ENCODE results near the gene PIM2. TPM values are rescaled to one million over a fixed set of nuclear protein-coding genes. Genes with fewer than 3 reads are reported as not detected.
"Not testable (repeated sequence)": the region's sequence is repeated elsewhere in the genome, so short reads cannot be mapped to it uniquely, and the experiment has no call there.

The PIM2 gene
- total RNA-seq, 1 donor from 2014 or later = 3.0 TPM

DNA sequence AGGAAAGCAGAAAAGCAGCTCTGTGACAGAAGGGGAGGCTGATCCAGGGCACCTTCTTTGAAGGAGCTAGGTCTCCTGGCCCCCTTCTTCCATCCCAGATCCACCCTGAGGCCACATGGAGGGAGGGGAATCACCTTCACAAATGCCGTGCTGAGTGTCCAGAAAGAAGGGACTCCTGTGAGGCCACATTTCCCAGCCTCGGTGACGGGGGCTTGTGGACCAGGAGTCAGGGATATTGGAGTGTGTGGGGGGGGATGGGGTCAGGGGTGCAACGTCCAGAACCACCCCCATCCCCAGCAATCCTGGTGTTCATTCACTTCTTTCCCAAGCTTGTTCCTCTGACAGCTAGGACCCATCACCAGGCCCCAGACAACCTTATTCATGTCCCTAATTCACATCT lies 25.9 kb downstream of the PIM2 start:
- DNase-seq (no peak), ATAC-seq (ENCODE audit: poor library complexity) (no peak)
- intact Hi-C loops (cut with DNase I) = loop anchor here (10.0 kb wide), 1 partner anchor 88 kb away; the partner anchor contains the start of gene HDAC6

DNA sequence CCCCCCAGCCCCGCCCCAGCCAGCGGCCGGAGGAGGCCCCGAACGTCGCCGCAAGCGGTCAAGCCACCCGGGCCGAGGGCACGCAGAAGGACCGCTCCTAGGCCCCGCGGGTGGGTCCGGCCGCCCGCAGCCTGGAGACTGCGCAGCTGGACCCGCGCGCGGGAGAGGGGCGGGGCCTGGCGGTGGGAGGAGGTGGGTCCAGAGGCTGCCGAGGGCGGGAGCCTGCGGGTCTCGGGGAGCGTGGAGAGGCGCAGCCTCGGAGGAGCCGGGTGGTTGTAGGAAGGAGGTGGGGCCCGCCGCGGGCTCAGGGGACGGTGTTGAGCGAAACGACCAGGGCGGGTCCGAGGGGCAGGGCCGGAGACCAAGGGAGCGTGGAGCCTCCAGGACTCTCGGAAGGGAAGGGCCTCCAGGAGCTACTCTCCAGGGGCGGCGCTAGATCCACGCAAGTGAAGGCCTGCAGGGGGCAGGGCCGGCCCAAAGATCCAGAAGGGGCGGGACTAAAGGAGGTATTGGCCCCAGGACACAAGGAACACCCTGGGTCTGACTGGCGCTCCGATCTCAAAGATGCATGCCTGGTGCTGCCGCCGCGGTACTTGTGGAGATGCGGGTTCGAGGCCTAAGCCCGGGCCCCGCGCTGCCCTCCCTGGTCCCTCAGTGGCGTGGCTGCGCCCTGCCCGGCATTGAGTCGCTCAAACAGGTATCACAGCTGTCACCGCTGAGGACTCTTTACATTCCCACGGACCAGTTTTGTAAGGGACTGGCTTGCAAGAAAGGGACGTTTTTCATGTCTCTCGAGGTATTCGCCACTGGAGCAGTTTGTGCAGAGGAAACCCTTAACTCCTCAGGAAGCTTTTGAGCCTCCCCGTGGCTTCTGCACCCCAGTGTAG lies 27.2 kb downstream of the PIM2 start:
- intact Hi-C loops (cut with DNase I) = loop anchor here (10.0 kb wide), 1 partner anchor 87 kb away; the partner anchor contains the start of gene HDAC6
- ATAC-seq (ENCODE audit: poor library complexity) (peak; percentile 97), DNase-seq (peak; percentile 91)

DNA sequence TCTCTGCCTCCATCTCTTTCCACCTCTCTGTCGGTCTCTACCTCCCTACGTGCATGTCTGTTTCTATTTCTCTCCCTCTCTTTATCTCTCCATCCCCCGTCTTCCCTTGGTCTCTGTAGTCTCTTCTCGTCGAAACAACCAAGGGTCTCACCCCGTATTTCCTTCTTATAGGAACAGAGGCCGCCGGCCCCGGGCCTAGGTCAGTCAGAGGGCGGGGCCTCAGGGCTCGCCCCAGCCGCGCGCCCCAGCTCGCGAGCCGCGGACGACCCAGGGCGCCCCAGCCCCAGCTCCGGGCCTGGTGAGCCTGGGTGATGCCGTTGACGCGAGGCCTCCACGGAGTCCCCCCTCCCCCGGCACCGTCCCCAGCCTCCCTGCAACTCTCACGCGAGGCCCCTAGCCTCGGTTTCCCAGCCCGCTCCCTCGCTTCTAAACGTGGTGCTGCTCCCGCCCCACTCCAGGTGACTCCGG lies 27.9 kb downstream of the PIM2 start:
- intact Hi-C loops (cut with DNase I) = loop anchor here (10.0 kb wide), 1 partner anchor 86 kb away; the partner anchor contains the start of gene HDAC6
- peak; percentile 49 for DNase-seq
- ATAC-seq (ENCODE audit: poor library complexity) = peak; percentile 65

DNA sequence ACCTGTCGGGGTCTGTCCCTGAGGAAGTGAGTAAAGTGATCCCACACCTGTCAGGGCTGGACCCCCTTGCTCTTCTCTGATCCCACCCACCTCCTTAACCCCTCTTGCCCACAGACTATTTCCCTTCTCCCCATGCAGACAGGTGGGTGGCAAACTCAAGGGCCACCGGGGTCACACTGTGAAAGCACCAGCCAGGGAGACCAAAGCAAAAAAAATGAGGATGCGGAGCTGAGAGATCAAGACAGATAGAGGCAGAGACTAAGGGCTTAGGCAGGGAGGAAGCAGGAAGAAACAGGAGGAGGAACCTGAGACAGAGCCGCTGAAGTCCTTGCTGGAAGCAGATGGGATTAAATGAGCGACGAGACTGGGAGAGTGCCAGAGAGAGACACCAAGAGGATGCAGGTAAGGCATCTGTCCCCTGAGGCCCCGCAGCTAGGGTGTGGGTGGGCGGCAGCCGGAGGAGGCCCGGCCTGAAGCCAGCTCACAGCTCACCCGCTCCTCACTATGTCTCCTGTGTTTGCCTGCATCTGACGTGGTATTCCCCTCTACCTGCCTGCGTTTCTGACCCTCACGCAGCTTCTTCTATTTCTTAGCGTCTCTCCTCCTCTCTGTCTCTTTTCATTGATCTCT lies 28.4 kb downstream of the PIM2 start:
- intact Hi-C loops (cut with DNase I) = loop anchor here (10.0 kb wide), 1 partner anchor 86 kb away; the partner anchor contains the start of gene HDAC6
- ATAC-seq (ENCODE audit: poor library complexity) = no peak

DNA sequence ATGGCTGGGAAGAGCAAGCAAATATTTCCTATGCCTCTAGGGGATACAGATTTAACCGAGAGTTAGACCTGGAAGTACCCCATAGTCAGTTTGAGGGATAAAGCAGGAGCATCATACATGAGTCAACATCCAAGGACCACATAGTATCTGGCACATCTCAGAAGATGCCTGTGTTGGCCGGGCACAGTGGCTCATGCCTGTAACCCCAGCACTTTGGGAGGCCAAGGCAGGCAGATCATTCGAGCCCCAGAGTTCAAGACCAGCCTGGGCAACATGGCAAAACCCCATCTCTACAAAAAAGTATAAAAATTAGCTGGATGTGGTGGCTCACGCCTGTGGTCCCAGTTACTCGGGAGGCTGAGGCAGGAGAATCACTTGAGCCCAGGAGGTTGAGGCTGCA lies 32.2 kb downstream of the PIM2 start:
- ATAC-seq (ENCODE audit: poor library complexity); intact Hi-C loops (cut with DNase I); DNase-seq: not testable (repeated sequence)

More for the DNA sequence above, 28.4 kb downstream of the PIM2 start:
- no peak for DNase-seq

DNA sequence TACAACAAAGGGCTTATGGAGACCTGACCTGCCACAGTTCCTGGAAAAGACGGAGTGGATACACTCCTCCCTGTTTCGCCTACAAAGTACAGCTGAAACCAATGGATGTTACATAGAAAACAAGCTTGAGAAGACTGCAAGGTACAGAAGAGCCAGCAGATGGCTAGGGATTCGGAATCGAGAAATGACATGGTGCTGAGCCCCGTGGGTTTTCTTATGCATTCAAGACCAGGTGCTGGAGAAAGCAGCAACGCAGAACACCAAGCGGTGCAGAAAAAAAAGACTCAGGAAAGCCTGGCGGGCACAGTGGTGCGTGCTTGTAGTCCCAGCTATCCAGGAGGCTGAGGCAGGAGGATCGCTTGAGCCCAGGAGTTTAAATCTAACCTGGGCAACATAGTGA lies 35.1 kb downstream of the PIM2 start:
- no peak for DNase-seq
- intact Hi-C loops (cut with DNase I) = no loop called here
- ATAC-seq (ENCODE audit: poor library complexity) = no peak

DNA sequence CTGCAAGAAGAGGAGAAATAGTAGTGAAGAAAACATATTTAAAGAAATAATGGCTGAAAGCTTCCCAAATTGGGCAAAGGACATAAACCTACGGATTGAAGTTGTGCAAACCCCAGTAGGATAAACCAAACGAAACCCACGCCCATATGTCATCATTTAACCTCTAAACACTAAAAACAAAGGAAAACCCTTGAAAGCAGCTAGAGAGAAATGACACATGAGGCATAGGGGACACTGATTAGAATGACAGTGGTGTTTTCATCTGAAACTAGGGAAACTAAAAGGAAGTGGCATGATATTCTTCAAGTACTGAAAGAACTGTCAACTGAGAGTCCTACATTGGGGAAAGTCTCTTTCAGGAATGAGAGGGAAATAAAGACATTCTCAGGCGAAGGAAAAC lies 41.9 kb downstream of the PIM2 start:
- ATAC-seq (ENCODE audit: poor library complexity); DNase-seq; intact Hi-C loops (cut with DNase I): not testable (repeated sequence)

DNA sequence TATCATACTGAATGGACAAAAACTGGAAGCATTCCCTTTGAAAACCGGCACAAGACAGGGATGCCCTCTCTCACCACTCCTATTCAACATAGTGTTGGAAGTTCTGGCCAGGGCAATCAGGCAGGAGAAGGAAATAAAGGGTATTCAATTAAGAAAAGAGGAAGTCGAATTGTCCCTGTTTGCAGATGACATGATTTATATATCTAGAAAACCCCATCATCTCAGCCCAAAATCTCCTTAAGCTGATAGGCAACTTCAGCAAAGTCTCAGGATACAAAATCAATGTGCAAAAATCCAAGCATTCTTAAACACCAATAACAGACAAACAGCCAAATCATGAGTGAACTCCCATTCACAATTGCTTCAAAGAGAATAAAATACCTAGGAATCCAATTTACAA lies 46.8 kb downstream of the PIM2 start:
- intact Hi-C loops (cut with DNase I); ATAC-seq (ENCODE audit: poor library complexity); DNase-seq: not testable (repeated sequence)

DNA sequence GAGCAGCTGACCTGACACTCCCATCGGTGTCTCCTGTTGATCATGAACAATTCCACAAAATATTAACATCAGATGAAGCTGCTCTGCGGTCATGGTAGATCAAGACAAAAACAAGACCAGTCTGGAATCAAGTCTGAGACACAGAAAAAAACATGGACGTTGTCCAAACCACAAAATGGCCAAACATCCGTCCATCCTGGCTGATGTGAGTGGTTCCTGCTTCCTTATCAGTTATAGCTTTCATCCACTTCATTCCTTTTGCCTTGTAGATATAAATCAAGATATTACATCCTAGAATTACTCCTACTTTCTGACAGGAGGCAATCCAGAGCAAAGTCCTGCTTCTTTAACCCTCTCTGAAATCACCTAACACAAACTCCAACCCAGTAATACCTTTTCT lies 54.6 kb downstream of the PIM2 start:
- DNase-seq (no peak), ATAC-seq (ENCODE audit: poor library complexity) (no peak)
- intact Hi-C loops (cut with DNase I) = no loop called here

Other genes with a start within 250 kb of the PIM2 start
- 4.0 TPM for gene WAS, start 235.2 kb downstream of the PIM2 start, total RNA-seq
- 2.3 TPM for gene SUV39H1, start 222.3 kb downstream of the PIM2 start, total RNA-seq
- not detected for gene GLOD5, start 157.3 kb downstream of the PIM2 start, total RNA-seq
- 0.13 TPM for gene GATA1, start 132.4 kb downstream of the PIM2 start, total RNA-seq
- 35.3 TPM for gene HDAC6, start 117.0 kb downstream of the PIM2 start, total RNA-seq
- gene ERAS, start 92.5 kb downstream of the PIM2 start, total RNA-seq = not detected
- 0.30 TPM for gene PCSK1N, start 83.4 kb downstream of the PIM2 start, total RNA-seq
- 79.7 TPM for gene TIMM17B, start 21.3 kb downstream of the PIM2 start, total RNA-seq
- gene PQBP1, start 21.1 kb downstream of the PIM2 start, total RNA-seq = 56.2 TPM
- 12.9 TPM for gene SLC35A2, start 7.4 kb downstream of the PIM2 start, total RNA-seq
- 16.7 TPM for gene OTUD5, start 38.6 kb upstream of the PIM2 start, total RNA-seq
- 0.38 TPM for gene KCND1, start 52.8 kb upstream of the PIM2 start, total RNA-seq
- 17.7 TPM for gene GRIPAP1, start 83.2 kb upstream of the PIM2 start, total RNA-seq
- 19.3 TPM for gene TFE3, start 124.3 kb upstream of the PIM2 start, total RNA-seq
- gene CCDC120, start 140.0 kb upstream of the PIM2 start, total RNA-seq = 1.2 TPM
- 6.9 TPM for gene PRAF2, start 155.0 kb upstream of the PIM2 start, total RNA-seq
- gene WDR45, start 160.9 kb upstream of the PIM2 start, total RNA-seq = 79.0 TPM
- 17.8 TPM for gene GPKOW, start 204.7 kb upstream of the PIM2 start, total RNA-seq
- gene MAGIX, start 243.7 kb upstream of the PIM2 start, total RNA-seq = 5.3 TPM